ACC112 (cell line): ENCODE data around the gene GRSF1.
"Not testable (repeated sequence)": the region's sequence is repeated elsewhere in the genome, so short reads cannot be mapped to it uniquely, and the experiment has no call there.

Source experiments
- H2AFZ ChIP-seq: fragments of 200-600 bp; sonication (generic); one replicate; pipeline ENCODE4 v1.6.0; 2017; ENCODE audit warnings: antibody characterized with exemption, low read length; ENCODE audit not compliant: unreplicated experiment
- H3K27ac ChIP-seq: fragments of 200-600 bp; sonication (generic); 2 replicates; pipeline ENCODE4 v1.5.1; 2014; ENCODE audit warnings: low read depth, mild to moderate bottlenecking, antibody characterized with exemption, low read length, moderate library complexity
- H3K27me3 ChIP-seq: fragments of 200-600 bp; sonication (generic); 2 replicates; pipeline ENCODE4 v1.6.1; 2014; ENCODE audit warnings: mild to moderate bottlenecking, antibody characterized with exemption, low read length, moderate library complexity, mixed read lengths; ENCODE audit not compliant: insufficient read depth
- H3K36me3 ChIP-seq: fragments of 200-600 bp; sonication (generic); 2 replicates; pipeline ENCODE4 v1.6.1; 2016; ENCODE audit warnings: mild to moderate bottlenecking, antibody characterized with exemption, low read length, moderate library complexity, mixed read lengths; ENCODE audit not compliant: insufficient read depth
- H3K4me1 ChIP-seq: fragments of 200-600 bp; sonication (generic); one replicate; pipeline ENCODE4 v1.6.1; 2016; ENCODE audit warnings: low read length, mixed read lengths; ENCODE audit not compliant: insufficient read depth, unreplicated experiment, control insufficient read depth
- H3K4me3 ChIP-seq: fragments of 200-600 bp; sonication (generic); 2 replicates; pipeline ENCODE4 v1.5.1; 2014; ENCODE audit warnings: mild to moderate bottlenecking, low read depth, low read length
- H3K79me2 ChIP-seq: fragments of 200-600 bp; sonication (generic); one replicate; pipeline ENCODE4 v1.6.0; 2016; ENCODE audit warnings: low read length; ENCODE audit not compliant: control insufficient read depth, unreplicated experiment, insufficient read depth

GRSF1 gene

DNA sequence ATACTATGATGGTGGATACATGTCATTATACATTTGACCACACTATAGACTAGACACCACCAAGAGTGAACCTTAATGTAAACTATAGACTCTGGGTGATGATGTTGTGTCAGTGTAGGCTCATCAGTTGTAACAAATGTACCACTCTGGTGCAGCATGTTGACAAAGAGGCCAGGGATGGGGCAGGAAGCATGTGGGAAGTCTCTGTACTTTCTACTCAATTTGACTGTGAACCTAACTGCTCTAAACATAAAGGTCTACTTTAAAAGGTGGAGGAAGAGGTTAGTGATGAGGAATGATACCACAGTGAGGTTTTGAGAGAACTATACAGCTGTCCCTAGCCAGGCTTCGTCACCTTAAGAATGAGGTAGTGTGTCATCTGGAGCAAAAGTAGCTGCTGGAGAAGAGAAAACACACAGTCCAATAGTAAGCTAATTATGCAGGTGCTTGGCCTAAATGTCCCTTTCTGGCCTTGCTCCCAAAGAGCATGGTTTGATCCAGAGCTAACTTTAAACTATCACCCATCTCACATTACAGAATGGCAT, 38.4 kb downstream of the GRSF1 start:
- Histone ChIP-seq H3K4me1 (no peaks in the 10 kb centered on the region), H3K4me3 (no peak overlapping the region), H3K79me2 (no peaks in the 10 kb centered on the region), H2AFZ (no peak overlapping the region), H3K36me3 (peaks cover 11% of the 10 kb centered on the region), H3K27me3 (no peaks in the 10 kb centered on the region), H3K27ac (no peak overlapping the region)

DNA sequence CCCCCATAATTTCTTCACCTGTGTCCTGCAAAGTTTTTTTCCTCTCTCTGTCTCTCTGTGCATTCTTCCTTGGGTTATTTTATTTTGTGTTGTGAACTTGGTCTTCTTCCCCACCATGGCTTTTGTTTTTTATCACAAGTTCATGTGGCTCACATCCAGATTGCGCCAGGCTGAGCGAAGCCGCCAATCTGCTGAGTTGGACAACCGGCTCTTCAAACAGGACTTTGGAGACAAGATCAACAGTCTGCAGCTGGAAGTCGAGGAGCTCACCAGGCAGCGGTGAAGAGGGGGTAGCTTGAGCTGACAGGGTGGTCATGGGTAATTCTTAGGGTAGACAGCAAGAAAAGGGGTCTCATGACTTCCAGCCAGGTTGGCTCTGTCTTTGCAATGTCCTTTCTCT, 46.1 kb downstream of the GRSF1 start:
- H2AFZ ChIP-seq = no peak overlapping the region
- H3K27ac ChIP-seq = no peak overlapping the region
- peaks cover 30% of the 10 kb centered on the region for H3K36me3 ChIP-seq
- no peaks in the 10 kb centered on the region for H3K79me2 ChIP-seq
- H3K4me1 ChIP-seq = peaks cover 5% of the 10 kb centered on the region
- no peaks in the 10 kb centered on the region for H3K27me3 ChIP-seq
- H3K4me3 ChIP-seq = no peak overlapping the region

DNA sequence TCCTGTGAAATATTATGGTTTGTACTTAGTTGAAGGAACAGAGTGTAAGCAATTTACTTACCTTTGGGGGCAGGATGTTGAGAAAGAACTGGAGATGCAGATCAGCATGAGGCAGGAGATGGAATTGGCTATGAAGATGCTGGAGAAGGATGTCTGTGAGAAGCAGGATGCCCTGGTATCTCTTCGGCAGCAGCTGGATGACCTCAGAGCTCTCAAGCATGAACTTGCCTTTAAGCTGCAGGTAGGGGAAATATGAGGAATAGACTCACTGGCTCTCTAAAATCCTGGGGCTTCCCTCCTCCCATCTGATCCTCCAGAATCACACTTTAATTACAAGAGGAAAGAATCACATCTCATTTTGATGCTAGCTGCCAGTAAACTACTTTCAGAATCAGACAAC, 51.0 kb downstream of the GRSF1 start:
- H3K36me3 ChIP-seq = peaks cover 32% of the 10 kb centered on the region
- no peaks in the 10 kb centered on the region for H3K27me3 ChIP-seq
- H3K27ac ChIP-seq = no peak overlapping the region
- H2AFZ ChIP-seq = no peak overlapping the region
- H3K4me3 ChIP-seq = no peak overlapping the region
- H3K4me1 ChIP-seq = peaks cover 5% of the 10 kb centered on the region
- H3K79me2 ChIP-seq = no peaks in the 10 kb centered on the region

DNA sequence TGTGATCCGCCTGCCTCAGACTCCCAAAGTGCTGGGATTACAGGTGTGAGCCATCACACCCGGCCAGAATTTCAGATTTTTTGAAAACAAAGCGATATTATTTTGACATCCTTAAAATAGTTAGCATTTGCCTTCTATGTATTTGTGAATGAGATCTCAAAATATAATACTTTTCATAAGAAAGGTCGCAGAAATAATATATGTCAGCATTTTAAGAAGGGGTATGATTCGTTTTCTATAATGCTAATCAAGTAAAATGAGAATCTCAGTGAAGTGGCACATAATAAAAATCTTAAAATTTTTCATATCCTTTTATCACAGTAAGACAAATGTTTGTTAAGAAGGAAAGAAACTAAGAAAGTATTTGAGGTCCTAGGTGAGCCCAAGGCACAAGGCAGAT, 52.2 kb downstream of the GRSF1 start:
- H3K4me3 ChIP-seq = no peak overlapping the region
- H2AFZ ChIP-seq = no peak overlapping the region
- H3K27ac ChIP-seq = no peak overlapping the region
- no peaks in the 10 kb centered on the region for H3K79me2 ChIP-seq
- no peaks in the 10 kb centered on the region for H3K27me3 ChIP-seq
- peaks cover 5% of the 10 kb centered on the region for H3K4me1 ChIP-seq
- H3K36me3 ChIP-seq = peaks cover 34% of the 10 kb centered on the region

DNA sequence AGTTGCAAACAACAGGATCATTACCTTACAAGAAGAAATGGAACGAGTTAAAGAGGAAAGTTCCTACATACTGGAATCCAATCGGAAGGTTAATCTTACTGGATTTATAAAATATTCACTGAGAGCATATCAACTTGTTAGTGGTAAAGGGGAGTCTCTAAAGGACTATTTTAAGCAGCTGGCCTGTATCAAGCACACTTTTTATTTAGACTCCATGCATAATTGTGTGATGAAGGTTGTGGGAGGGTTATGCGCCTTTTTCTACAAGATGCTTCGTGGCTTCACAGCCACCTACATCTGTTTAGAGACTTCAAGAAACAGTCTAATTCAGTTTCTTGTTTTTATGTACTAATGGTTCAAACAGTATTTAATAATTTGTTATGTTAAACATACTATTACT, 56.6 kb downstream of the GRSF1 start:
- Histone ChIP-seq H3K27ac (no peak overlapping the region), H3K36me3 (peaks cover 27% of the 10 kb centered on the region), H3K79me2 (no peaks in the 10 kb centered on the region), H3K4me1 (no peaks in the 10 kb centered on the region), H2AFZ (no peak overlapping the region), H3K4me3 (no peak overlapping the region), H3K27me3 (no peaks in the 10 kb centered on the region)

DNA sequence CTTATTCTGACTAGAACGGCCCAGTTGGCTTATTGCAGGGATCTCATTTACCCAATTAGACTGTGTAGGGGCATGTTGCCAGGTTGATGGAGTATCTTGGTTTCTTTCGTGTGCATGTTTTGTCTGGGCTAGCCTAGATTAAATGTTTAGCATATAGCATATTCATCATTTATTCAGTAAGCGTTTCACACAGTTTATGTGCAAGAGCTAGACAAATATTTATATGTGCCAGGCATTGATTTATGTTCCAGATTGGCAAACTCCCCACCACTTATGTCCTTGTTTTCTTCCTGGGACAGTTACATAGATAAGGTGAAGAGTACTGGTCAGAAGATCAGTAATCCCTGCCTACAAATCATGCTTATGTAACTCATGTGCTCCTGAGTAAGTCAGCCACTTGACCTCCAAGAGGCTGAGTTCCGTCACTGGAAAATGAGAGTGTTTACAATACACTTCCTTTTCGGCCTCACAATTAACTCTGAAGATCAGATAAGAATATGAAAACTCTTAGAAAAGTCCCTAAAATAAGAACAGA, 60.7 kb downstream of the GRSF1 start:
- no peaks in the 10 kb centered on the region for H3K27me3 ChIP-seq
- H2AFZ ChIP-seq = no peak overlapping the region
- H3K4me3 ChIP-seq = no peak overlapping the region
- no peaks in the 10 kb centered on the region for H3K4me1 ChIP-seq
- H3K36me3 ChIP-seq = peaks cover 24% of the 10 kb centered on the region; the same call in 1 of the 2 replicates
- no peaks in the 10 kb centered on the region for H3K79me2 ChIP-seq
- no peak overlapping the region for H3K27ac ChIP-seq

DNA sequence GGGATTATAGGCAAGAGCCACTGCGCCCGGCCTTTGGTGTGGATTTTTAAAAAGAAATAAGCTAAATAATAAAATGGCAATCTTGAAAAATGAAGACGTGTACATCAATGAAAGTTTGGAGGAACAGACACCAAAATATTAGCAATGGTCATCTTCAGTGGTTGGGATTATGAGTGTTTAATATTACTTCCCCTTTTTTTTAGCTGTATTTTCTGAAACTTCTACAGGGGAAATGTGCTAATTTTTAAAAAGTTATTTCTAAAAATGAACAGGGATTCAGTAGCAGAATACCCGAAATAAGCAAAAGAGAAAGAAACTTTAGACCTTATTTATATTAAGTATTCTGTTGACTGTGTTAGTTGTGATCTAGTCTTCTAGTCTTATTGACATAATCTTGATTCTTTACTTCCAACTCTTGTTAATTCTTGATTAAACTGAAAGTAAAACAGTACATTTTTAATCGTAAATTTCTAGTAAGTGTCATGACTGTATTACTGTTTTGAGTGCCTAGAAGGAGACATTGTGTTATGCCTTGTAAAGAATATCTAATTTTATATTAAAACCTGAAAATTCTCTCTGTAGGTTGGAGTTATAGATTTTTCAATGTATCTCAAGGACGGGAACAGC, 66.6 kb downstream of the GRSF1 start:
- peaks cover 9% of the 10 kb centered on the region for H3K4me1 ChIP-seq
- no peak overlapping the region for H3K4me3 ChIP-seq
- H3K79me2 ChIP-seq = no peaks in the 10 kb centered on the region
- H2AFZ ChIP-seq = no peak overlapping the region
- peaks cover 44% of the 10 kb centered on the region for H3K36me3 ChIP-seq
- H3K27me3 ChIP-seq = no peaks in the 10 kb centered on the region
- H3K27ac ChIP-seq = no peak overlapping the region

DNA sequence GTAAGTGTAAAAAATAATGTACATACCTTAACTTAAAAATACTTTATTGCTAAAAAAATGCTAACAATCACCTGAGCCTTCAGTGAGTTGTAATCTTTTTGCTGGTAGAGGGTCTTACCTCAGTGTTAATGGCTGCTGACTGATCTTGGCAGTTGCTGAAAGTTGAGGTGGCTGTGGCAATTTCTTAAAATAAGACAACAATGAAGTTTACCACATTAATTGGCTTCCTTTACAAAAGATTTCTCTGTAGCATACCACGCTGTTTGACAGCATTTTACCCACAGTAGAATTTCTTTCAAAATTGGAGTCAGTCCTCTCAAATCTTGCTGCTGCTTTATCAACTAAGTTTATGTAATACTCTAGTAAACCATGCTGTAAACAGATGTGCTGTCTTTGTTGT, 70.3 kb downstream of the GRSF1 start:
- H3K27me3 ChIP-seq, H2AFZ ChIP-seq, H3K79me2 ChIP-seq, H3K27ac ChIP-seq, H3K4me3 ChIP-seq: not testable (repeated sequence)
- H3K36me3 ChIP-seq = peaks cover 47% of the 10 kb centered on the region
- H3K4me1 ChIP-seq = peaks cover 12% of the 10 kb centered on the region

DNA sequence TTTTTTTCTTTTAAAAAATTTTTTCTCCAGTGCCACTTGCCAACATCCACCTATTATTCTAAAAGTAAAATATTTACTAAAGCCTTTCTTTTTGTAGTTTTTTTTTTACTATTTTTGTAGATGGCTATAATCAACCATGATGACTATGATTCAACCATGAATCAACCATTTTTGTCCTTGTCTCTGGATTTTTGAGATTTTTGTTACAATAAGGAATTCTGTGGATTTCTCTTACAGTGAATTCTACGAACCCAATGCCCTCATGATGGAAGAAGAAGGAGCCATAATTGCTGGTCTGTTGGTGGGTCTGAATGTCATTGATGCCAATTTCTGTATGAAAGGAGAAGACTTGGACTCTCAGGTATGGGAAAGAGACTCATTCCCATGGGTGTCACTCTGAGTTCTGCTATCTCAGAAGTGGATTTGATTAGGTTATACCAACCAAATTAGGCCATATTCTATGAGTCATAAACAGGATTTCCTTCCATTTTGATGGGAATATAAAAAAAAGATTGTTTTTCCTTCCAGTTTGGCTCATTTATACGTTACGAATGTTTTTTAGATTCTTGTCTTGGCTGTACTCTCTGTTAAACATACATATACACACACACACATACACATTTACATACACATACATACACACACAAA, 71.3 kb downstream of the GRSF1 start:
- Histone ChIP-seq H3K27me3 (no peaks in the 10 kb centered on the region), H3K79me2 (no peaks in the 10 kb centered on the region), H3K27ac (peak overlapping the region; percentile 87), H3K4me1 (peaks cover 12% of the 10 kb centered on the region), H3K4me3 (peak overlapping the region; percentile 47; the same call in 1 of the 2 replicates), H3K36me3 (peaks cover 53% of the 10 kb centered on the region), H2AFZ (peak overlapping the region; percentile 39)
